GM21390 (cell line): Measurements from ENCODE around the gene SLC4A2.

Experiments
- ATAC-seq: cut with Tn5 transposase; IDR thresholded peaks from one replicate; pipeline ENCODE4 v1.9.1; 2021; ENCODE audit not compliant: unreplicated experiment

Gene SLC4A2

DNA sequence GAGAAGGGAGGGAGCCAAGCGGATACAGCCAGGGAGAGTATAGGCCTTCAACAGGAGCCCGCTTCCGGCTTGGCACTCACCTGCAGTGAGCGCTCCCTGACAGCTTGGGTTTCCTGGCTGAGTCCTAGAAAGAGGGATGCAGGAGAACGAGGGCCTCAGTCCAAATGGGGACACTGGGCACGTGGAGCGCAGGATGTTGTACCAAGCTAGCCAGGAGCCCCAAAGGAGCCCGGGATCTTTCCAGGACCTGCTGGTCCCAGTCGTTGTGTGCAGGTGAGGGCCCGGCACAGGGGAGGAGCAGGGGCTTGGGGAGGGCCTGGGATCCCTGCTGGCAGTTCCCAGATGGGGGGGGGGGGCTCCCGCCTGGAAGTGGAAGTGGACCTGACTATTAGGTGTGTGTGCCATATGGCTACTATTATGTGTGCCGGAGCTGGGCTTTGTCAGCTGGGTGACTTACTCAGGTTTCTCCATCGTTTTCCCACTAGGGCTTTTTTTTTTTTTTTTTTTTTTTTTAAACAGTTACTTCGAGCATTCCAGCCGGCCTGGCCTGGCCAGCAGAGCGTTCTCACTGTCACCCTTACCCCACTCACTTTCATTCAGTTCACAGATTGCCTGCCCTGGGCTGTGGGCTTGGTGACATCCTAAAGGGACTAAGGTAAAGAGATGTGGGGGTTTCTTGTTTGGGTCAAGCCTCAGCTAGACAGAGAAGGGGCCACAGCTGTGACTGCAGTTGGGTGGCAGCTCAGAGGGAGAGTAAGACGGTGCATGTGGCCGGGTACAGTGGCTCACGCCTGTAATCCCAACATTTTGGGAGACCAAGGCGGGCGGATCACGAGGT is 30.7 kb downstream of the SLC4A2 start:
- no peak for ATAC-seq

DNA sequence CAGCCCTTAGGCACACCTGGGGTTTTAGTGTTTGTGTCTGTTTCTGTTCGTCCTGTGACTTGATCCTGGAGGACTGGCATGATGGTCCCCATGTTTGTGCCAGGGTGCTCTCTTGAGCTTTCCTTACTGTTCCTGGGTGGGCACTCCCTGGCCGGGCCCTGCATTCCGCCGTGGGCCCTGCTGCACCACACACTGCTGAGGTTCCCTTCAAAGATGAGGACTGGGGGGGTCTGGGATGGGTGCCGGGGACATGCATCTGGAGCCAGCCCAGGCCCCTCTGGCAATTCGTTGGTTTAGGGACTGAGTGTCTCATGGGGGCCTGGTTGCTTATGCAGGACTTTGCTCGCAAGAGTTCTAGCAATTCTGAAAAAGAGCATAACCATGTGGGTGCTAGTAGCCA is 31.6 kb downstream of the SLC4A2 start:
- no peak for ATAC-seq

GRCh38 chr7:151091431-151091830 is 32.0 kb downstream of the SLC4A2 start:
- no peak for ATAC-seq

- no peak for ATAC-seq
These were observed 32.6 kb downstream of the SLC4A2 start for GRCh38 chr7:151091988-151092387.

GRCh38 chr7:151093748-151094147 is 34.4 kb downstream of the SLC4A2 start:
- ATAC-seq, result no peak

DNA sequence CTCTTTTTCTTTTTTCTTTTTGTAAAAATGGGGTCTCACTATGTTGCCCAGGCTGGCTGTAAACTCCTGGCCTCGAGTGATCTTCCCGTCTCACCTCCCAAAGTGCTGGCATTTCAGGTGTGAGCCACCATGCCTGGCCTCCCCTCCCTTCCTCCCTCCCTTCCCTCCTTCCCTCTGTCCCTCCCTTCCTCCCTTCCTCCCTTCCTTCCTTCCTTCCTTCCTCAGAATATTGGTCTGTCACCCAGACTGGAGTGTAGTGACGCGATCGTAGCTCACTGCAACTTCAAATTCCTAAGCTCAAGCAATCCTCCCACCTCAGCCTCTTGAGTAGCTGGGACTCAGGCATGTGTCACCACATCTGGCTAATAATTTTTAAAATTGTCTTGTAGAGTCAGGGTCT is 35.3 kb downstream of the SLC4A2 start:
- ATAC-seq, result no peak

DNA sequence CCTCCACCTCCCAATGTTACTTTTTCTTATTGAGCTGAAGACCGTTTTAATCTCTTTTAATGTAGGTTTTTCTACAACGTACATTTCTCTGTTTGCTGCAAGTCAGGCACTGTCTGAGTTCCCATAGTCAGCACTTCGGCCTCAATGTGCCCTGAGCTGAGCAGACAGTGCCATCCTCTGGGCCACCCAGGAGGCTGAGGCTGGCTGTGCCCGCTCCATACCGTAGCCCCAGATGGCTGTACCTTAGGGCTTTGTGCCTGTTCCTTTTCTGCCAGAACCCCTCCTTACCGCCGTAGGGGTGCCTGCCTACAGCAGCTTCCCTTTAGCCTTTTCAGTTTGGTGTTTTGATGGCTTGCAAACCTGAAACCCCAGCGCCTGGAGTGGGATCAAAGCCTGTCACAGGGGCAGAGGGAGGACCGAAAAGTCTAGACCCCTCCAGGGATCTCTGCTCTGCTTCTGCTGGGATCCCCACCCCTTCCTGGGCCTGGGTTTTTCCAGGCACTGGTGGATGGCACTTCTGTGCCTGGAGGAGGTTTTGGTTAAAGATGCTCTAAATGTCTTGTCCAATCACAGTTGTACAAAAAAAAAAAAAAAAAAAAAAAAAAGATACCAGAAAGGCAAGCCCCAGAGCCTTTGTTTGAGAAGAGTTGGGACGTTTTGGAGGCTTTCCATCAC is 35.9 kb downstream of the SLC4A2 start:
- ATAC-seq, result no peak

- no peak for ATAC-seq
These were observed 36.6 kb downstream of the SLC4A2 start for GRCh38 chr7:151095828-151096475.

DNA sequence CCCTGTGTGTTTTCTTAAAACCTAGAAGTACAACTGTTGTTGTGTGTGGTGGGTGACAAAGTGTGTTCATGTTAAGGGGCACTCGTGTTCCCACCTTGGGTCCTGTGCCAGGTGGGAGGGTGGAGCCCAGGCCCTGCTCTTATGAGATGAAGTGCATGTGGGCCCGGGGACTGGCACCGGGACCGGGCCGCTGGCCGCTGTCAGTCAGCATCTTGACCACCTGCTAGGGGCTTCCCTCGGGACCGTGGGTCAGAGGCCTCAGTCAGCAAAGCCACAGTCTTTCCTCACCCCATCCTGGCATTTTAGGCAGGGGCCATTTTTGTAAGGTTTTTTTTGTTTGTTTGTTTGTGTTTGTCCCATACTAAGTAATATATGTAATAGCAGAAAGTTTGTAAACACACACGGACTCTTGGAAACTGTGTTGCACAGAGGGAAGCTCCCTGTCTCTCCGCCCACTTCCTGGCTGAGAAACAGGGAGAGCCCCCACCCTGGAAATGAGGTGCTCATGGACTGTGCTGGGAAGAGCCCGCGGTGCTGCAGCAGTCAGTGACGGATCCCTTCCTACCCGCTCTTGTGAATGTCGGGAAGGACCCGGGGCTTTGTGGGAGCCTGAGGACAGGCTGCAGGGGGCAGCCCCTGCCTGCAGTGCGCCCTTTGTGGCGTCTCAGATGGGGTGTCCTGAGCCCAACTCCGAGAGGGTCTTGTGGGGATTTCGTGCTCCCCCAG is 40.3 kb downstream of the SLC4A2 start:
- no peak for ATAC-seq

GRCh38 chr7:151100921-151101320 is 41.5 kb downstream of the SLC4A2 start:
- no peak for ATAC-seq

- no peak for ATAC-seq
These were observed 42.4 kb downstream of the SLC4A2 start for GRCh38 chr7:151101621-151102396.

GRCh38 chr7:151102991-151103390 is 43.6 kb downstream of the SLC4A2 start:
- ATAC-seq, result no peak

DNA sequence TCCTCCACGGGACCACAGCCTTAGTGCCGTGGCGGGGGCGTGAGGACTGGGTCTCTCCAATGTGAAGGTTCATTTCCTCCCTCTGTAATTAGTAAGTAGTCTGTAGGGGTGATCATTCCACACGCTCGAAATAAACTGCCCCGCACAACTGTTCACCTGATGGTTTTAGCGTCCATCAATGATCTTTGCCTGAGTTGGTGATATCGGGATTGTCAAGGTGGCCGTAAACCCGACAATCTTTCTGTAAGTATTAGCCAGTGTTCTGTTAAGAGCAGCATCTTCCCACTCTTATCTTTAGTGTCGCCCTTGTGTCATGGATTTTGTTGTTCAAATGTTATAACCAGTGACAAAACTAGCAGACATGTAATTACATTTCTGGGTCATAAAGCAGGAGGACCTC is 44.6 kb downstream of the SLC4A2 start:
- ATAC-seq, result no peak

DNA sequence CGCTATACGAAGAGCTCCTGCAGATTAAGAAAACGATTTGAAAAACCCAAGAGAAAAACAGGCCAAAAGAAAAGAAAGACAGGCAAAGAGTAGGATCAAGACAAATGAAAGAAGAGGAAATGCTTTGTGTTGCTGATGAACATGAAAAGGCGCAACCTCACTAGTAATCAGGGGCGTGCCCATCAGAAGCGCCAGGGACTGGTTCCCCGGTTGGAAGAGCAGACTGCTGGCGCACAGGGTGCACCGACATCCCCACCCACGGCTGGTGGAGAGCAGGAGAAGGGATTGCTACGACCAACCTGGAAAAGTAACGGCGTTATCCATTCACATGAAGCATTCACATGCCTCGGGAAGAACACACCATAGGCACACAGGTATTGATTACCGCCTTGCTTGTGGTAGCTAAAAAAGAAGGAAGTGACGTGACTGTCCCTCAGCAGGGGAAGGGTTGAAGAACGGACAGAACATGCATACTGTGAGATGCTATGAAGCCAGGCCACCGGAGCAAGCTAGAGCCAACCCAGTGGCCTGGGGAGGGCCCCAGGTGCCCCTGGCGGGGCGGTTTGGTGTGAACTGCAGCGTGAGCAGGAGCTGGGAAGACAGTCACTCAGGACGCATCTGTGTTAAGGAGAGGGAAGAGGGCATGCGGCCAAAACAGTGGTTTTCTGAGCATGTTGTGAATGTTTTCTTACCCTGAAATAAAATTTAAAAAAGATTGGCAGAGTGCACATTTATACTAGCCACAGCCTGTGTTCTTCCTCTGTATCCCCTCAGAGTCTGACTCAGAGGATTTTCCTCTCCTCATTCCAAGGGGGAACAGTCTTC is 45.2 kb downstream of the SLC4A2 start:
- no peak for ATAC-seq

GRCh38 chr7:151107882-151108281 is 48.5 kb downstream of the SLC4A2 start:
- no peak for ATAC-seq

DNA sequence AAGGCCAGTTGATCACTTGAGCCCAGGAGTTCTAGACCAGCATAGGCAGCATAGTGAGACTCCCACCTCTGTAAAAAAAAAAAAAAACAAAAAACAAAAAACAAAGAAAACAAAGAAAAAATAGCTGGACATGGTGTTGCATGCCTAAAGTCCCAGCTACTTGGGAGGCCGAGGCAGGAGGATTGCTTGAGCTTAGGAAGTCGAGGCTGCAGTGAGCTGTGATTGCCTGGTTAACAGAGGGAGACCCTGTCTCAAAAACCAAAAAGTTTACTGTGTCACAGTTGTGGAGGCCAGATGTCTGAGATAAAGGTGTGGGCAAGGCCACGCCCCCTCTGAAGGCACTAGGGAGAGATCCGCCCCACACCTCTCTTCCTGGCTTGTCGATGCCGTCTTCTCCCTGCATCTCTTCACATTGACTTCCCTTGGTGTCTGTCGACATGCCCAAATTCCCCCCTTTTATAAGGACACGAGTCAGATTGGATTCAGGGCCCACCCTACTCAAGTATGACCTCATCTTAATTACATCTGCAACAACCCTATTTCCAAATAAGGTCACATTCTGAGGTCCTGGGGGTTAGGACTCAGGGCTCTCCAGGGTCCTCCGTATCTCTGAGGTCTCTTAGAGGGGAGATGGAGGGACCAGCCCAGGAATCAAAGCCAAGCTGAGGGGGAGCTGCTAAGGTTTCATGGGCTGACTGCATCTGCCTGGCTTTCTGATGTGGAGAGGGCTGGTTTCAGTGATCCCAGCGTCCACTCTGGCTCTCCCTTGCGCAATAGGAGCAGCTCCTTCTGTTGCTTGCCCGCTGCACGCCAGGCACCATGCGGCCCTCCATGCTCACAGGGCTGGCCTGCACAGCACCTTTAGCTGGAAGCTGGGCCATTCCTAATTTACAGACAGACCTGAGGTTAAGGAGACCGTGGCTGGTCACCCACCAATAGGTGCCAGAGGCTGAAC is 50.0 kb downstream of the SLC4A2 start:
- no peak for ATAC-seq

DNA sequence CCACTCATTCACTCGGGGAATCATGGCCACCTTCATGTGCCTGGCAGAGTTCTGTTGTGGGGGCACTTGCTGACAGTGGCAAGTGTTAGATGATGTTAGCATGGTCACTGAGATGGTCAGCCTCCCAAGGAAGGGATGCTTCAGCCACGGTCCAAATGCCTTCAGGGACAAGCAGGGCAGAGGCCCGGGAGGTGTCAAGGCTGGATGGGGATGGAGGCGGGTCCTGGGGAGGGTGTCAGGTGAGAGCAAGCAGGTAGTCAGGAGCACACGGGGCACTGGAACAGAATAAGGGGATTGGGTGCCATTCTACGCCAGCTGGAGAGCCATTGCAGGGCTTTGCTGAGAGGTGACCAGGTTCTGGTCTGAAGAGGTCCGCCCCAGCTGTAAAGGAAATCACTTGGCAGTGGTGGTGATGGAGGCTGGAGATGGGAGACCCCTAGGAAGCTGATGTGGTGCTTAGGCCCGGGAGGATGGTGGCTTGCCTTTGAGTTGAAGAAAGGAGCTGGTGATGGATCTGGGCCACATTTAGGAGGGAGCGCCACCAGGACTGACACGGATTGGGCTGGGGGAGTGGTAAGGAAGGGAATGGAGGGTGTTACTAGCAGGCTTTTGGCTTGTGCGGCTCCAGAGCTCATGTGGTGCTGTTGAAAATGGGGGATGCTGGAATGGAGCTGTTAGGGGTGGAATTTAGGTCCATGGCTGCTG is 51.0 kb downstream of the SLC4A2 start:
- ATAC-seq, result no peak
